ENCODE measurements around the gene SPACA9. TPM values are rescaled to one million over a fixed set of nuclear protein-coding genes. Genes with fewer than 3 reads are reported as not detected.

The SPACA9 gene
- total and polyA plus RNA-seq, 2 of the 4 experiments (the other 2 are of a cell fraction) = 0.90 to 4.9 TPM

DNA sequence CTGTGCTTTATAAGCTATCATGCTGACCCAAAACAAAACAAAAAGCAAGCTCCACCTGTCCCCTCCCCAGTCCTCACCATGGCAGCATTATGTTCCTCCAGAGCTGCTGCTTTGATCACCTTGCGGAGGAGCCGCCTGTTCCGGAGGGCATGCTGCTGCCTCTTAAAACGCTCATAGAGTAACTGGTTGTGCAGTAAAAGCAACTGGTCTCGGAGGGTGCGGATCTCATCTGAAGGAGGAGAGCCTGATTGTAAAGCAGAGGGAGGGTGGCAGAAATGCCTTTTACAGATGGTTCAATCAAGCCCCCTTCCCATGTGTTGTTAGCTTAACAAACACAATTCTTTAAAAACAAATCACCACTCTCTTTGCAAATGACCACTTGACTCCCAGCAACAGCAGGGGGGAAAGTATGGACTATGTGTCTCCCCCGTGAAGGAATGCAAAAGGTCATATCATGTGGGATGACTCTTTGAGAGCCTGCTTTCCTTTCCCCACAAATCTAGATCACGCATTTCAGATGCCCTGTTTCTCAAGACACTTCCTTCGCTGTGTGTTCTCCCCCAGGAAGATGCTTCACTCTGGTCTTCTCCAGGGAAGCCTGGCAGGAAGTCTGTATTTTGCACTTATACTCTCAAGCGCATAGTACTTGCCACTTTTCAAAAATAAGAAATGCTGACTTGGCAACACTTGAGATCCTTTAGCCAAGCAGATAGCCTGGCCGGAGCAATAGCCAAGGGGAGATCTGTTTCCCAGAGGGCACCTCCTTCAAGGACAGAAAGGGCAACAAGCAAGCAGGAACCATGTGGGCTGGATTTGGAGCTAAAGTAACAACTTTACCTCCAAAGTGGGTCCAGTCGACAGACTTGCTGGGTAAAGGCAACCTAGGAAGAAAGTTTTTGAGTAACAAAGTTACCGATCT is 25.1 kb downstream of the SPACA9 start:
- no peak overlapping the region for H2AFZ ChIP-seq (replicated peaks; ENCODE audit: low read length, poor library complexity)
- peaks cover 49% of the 10 kb centered on the region for H3K36me3 ChIP-seq (ENCODE audit: control insufficient read depth, insufficient read depth, low read length)
- ChIA-PET POLR2A (ENCODE audit: unreplicated experiment) (no interaction called here), CTCF (interaction anchor here (0.6 kb wide), 1 partner anchor 36 kb away, joined by 4 read pairs; no protein-coding TSS in a partner anchor)
- peaks cover 6% of the 10 kb centered on the region; the same call in 1 of the 2 replicates for H4K20me1 ChIP-seq (ENCODE audit: insufficient read depth, low read length)
- H4K5ac ChIP-seq (ENCODE audit: low read depth, low read length) = no peak overlapping the region
- BruUV-seq (replicated peaks) = no TSS peak
- TF ChIP-seq MAFK (IDR thresholded peaks at IDR 0.05; ENCODE audit: low read depth, low read length) = peak; percentile 92
- no peak for TF ChIP-seq CEBPB (IDR thresholded peaks at IDR 0.05; ENCODE audit: low read depth, low read length)
- H3K4ac ChIP-seq (ENCODE audit: low read depth, low read length) = no peak overlapping the region
- no peaks in the 10 kb centered on the region for H3K9me1 ChIP-seq (ENCODE audit: insufficient read depth, low read length)
- dilution Hi-C loops (cut with HindIII; ENCODE audit: low sequenced_read_pairs, unreplicated experiment) = no loop called here
- H2AK9ac ChIP-seq (replicated peaks; ENCODE audit: low read depth, low read length, poor library complexity) = no peak overlapping the region
- H3K4me3 ChIP-seq (ENCODE audit: insufficient read depth, low read depth, low read length) = no peak overlapping the region
- no peak overlapping the region for H2BK5ac ChIP-seq (ENCODE audit: low read depth, low read length, poor library complexity, severe bottlenecking)
- DNase-seq (no peak), ATAC-seq (ENCODE audit: low read depth) (no peak)
- intact Hi-C loops (cut with micrococcal nuclease) = loop anchor here (5.0 to 10.0 kb wide), 5 partner anchors 68 to 489 kb away; partner anchors contain the start of genes CFAP77 and DDX31
- no peaks in the 10 kb centered on the region for H3K4me1 ChIP-seq (ENCODE audit: control insufficient read depth, insufficient read depth, low read length)
- no peak overlapping the region for H3K27ac ChIP-seq (ENCODE audit: insufficient read depth, low read length)
- 87% methylated on average over 3 of the region's 13 CpGs; no CpG with 5 or more reads in 1 of the 2 experiments for WGBS, 2 experiments (ENCODE audit: extremely low coverage in 2 of 2, insufficient read length in 1 of 2)
- H3K9me3 ChIP-seq (ENCODE audit: control insufficient read depth, insufficient read depth, low read length) = no peaks in the 10 kb centered on the region
- in situ Hi-C loops (cut with MboI; ENCODE audit: low sequenced_read_pairs) = no loop called here
- H3K23ac ChIP-seq (ENCODE audit: low read depth, low read length) = no peak overlapping the region
- H3K79me1 ChIP-seq (ENCODE audit: low read depth in 1 of 2, low read length in 2 of 2) = no peaks in the 10 kb centered on the region
- no peak overlapping the region for H3K9ac ChIP-seq (ENCODE audit: low read depth, low read length)
- no peak overlapping the region for H2BK15ac ChIP-seq (ENCODE audit: low read depth, low read length)
- no peak overlapping the region for H3K4me2 ChIP-seq (ENCODE audit: low read depth, low read length)
- no peak overlapping the region for H3K18ac ChIP-seq (ENCODE audit: low read depth, low read length)
- H3K27me3 ChIP-seq (ENCODE audit: control insufficient read depth, insufficient read depth, low read length) = no peaks in the 10 kb centered on the region
- no peak overlapping the region for H4K8ac ChIP-seq (ENCODE audit: low read depth in 2 of 2, low read length in 2 of 2)
- H3K56ac ChIP-seq (ENCODE audit: extremely low read depth, insufficient read depth, low read length) = no peak overlapping the region
- no peak overlapping the region for H2BK120ac ChIP-seq (ENCODE audit: low read depth, low read length)
- H4K91ac ChIP-seq (ENCODE audit: insufficient read depth, low read depth, low read length) = no peak overlapping the region
- no peak overlapping the region for H2BK20ac ChIP-seq (ENCODE audit: low read depth, low read length)
- no peak overlapping the region for H2AK5ac ChIP-seq (ENCODE audit: low read depth, low read length)
- no peak overlapping the region for H3K14ac ChIP-seq (replicated peaks; ENCODE audit: low read depth, low read length)
